Trophoblast cell (in vitro differentiated cells and primary cell): ENCODE results near the gene PRR32.

Experiments used
- DNase-seq, 2 donors: peaks; one replicate each; pipeline ENCODE4 v3.0.0-alpha.2; 2016
- H2AFZ ChIP-seq: 2 replicates; pipeline ENCODE4 v1.6.1; 2013; ENCODE audit warnings: low read length, moderate library complexity, mild to moderate bottlenecking; ENCODE audit not compliant: insufficient read depth, poor library complexity
- H2AK5ac ChIP-seq: 2 replicates; pipeline ENCODE4 v1.6.1; 2013; ENCODE audit warnings: mild to moderate bottlenecking, low read length
- H2BK120ac ChIP-seq: 2 replicates; pipeline ENCODE4 v1.6.1; 2013; ENCODE audit warnings: low read length, mild to moderate bottlenecking, moderate library complexity; ENCODE audit not compliant: insufficient read depth, poor library complexity
- H2BK12ac ChIP-seq: 2 replicates; pipeline ENCODE4 v1.6.1; 2013; ENCODE audit warnings: mild to moderate bottlenecking, low read length, moderate library complexity
- H2BK5ac ChIP-seq: 2 replicates; pipeline ENCODE4 v1.6.1; 2013; ENCODE audit warnings: low read length, low read depth, moderate library complexity, mild to moderate bottlenecking; ENCODE audit not compliant: poor library complexity
- H3K14ac ChIP-seq: 2 replicates; pipeline ENCODE4 v1.6.1; 2013; ENCODE audit warnings: mild to moderate bottlenecking, low read length
- H3K18ac ChIP-seq: 2 replicates; pipeline ENCODE4 v1.6.1; 2013; ENCODE audit warnings: mild to moderate bottlenecking, low read length
- H3K23ac ChIP-seq: 2 replicates; pipeline ENCODE4 v1.6.1; 2013; ENCODE audit warnings: low read length
- H3K27ac ChIP-seq: 2 replicates; pipeline ENCODE4 v1.5.1; 2013; ENCODE audit warnings: low read depth, mild to moderate bottlenecking, inconsistent platforms, low read length, moderate library complexity
- H3K27me3 ChIP-seq: 2 replicates; pipeline ENCODE4 v1.6.1; 2013; ENCODE audit warnings: inconsistent platforms, mild to moderate bottlenecking, low read length, moderate library complexity; ENCODE audit not compliant: insufficient read depth
- H3K36me3 ChIP-seq, 2 experiments: 1 replicate in 1 of 2; 2 replicates in 1 of 2; pipeline ENCODE4 v1.6.1; 2013; ENCODE audit warnings: low read length in 2 of 2, mild to moderate bottlenecking in 2 of 2, moderate library complexity in 1 of 2; ENCODE audit not compliant: insufficient read depth in 2 of 2, control insufficient read depth in 1 of 2
- H3K4ac ChIP-seq: 2 replicates; pipeline ENCODE4 v1.6.1; 2013; ENCODE audit warnings: low read depth, mild to moderate bottlenecking, low read length, moderate library complexity
- H3K4me1 ChIP-seq, 2 experiments: 1 replicate in 1 of 2; 2 replicates in 1 of 2; pipeline ENCODE4 v1.6.1; 2013; ENCODE audit warnings: low read length in 2 of 2, mild to moderate bottlenecking in 2 of 2, moderate library complexity in 1 of 2; ENCODE audit not compliant: insufficient read depth in 2 of 2, control insufficient read depth in 1 of 2
- H3K4me2 ChIP-seq: 2 replicates; pipeline ENCODE4 v1.6.1; 2013; ENCODE audit warnings: inconsistent platforms, mild to moderate bottlenecking, low read length, moderate library complexity
- H3K4me3 ChIP-seq: 2 replicates; pipeline ENCODE4 v1.5.1; 2013; ENCODE audit warnings: mild to moderate bottlenecking, low read depth, low read length, inconsistent platforms
- H3K79me1 ChIP-seq: one replicate; pipeline ENCODE4 v1.6.1; 2013; ENCODE audit warnings: low read length
- H3K79me2 ChIP-seq: 2 replicates; pipeline ENCODE4 v1.6.1; 2013; ENCODE audit warnings: low read length, mild to moderate bottlenecking; ENCODE audit not compliant: control insufficient read depth, insufficient read depth, poor library complexity
- H3K9ac ChIP-seq: 2 replicates; pipeline ENCODE4 v1.6.1; 2013; ENCODE audit warnings: mild to moderate bottlenecking, low read length
- H3K9me3 ChIP-seq: 2 replicates; pipeline ENCODE4 v1.6.1; 2013; ENCODE audit warnings: low read depth, mild to moderate bottlenecking, control low read depth, inconsistent platforms, low read length; ENCODE audit not compliant: insufficient read depth
- H4K12ac ChIP-seq: 2 replicates; pipeline ENCODE4 v1.6.1; 2013; ENCODE audit warnings: low read depth, mild to moderate bottlenecking, low read length, moderate library complexity
- H4K8ac ChIP-seq: 2 replicates; pipeline ENCODE4 v1.6.1; 2013; ENCODE audit warnings: low read depth, mild to moderate bottlenecking, low read length, moderate library complexity
- H4K91ac ChIP-seq: one replicate; pipeline ENCODE4 v1.6.1; 2013; ENCODE audit warnings: low read depth, mild to moderate bottlenecking, low read length, moderate library complexity
- WGBS: extraction: QIAGEN DNeasy Blood & Tissue Kit; methylation state at CpG from one replicate; pipeline ENCODE4 v1.1.7; 2013; ENCODE audit warnings: missing lambda C conversion rate; ENCODE audit not compliant: insufficient read length, insufficient coverage; ENCODE audit errors: extremely low coverage; 5-methylcytosine and 5-hydroxymethylcytosine counted together

The PRR32 gene

DNA sequence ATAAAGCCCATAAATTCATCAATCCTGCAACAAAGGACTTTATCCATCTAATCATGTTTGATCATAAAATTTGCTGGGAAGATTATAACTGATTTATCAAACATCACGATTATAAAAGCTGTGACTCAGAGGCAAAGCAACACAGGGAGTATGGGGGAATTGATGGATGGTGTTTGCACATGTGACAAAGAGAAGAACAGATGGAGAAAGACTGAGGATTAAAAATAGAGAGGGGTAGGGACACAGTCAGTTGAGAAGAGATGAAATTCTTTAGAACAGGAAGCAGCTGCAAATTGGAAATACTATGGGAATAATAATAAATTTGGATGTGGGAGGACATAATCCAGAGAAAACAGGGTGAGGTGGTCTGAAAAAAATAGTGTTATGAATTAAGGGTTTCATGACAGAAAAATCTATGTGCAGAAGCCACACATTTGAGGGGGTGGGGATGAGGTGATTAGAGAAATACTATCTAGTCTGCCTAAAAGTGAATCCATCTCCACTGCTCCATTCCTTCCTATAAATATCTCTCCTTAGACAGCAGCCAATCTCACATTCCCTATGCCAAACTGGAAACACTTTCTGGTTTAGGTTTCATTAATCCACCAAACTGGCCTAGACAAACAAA is 6.2 kb downstream of the PRR32 start:
- WGBS = no CpG with 5 or more reads among the region's 1 CpG
- no peak overlapping the region for H2BK12ac ChIP-seq
- H2AK5ac ChIP-seq = no peak overlapping the region
- no peak overlapping the region for H3K14ac ChIP-seq
- no peak overlapping the region for H2BK120ac ChIP-seq
- no peak overlapping the region for H3K27ac ChIP-seq
- no peak overlapping the region for H3K4me2 ChIP-seq
- H3K4me3 ChIP-seq = no peak overlapping the region
- H3K18ac ChIP-seq = no peak overlapping the region
- no peak overlapping the region for H4K12ac ChIP-seq
- no peaks in the 10 kb centered on the region for H3K36me3 ChIP-seq
- H3K27me3 ChIP-seq = no peaks in the 10 kb centered on the region
- H3K9me3 ChIP-seq = no peaks in the 10 kb centered on the region
- no peak overlapping the region for H4K91ac ChIP-seq
- DNase-seq = no peak
- no peaks in the 10 kb centered on the region for H3K79me2 ChIP-seq
- H3K23ac ChIP-seq = no peak overlapping the region
- H3K79me1 ChIP-seq = no peaks in the 10 kb centered on the region
- H4K8ac ChIP-seq = no peak overlapping the region
- H2BK5ac ChIP-seq = no peak overlapping the region
- no peak overlapping the region for H3K9ac ChIP-seq
- H3K4ac ChIP-seq = no peak overlapping the region
- H2AFZ ChIP-seq = no peak overlapping the region
- H3K4me1 ChIP-seq = no peaks in the 10 kb centered on the region

DNA sequence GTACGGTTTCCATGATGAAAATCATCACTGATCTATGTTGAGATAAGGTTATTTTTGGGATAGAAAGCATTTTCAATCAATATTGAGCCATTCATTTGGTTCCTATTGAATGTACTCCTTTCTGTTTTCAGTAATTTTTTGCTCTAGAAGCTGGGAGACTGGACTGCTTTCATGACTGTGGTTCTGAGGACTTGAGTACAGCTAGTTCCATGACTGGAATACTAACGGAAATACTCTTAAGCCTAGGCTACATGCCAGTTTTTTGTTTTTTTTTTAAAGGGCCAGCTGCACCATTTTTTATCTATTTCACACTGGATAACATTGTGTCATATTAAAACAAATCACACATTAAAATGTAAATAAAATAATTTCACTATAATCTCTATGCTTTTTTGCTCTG is 16.7 kb downstream of the PRR32 start:
- H3K23ac ChIP-seq = no peak overlapping the region
- no peaks in the 10 kb centered on the region for H3K4me1 ChIP-seq
- H3K18ac ChIP-seq = no peak overlapping the region
- no peaks in the 10 kb centered on the region for H3K27me3 ChIP-seq
- no peaks in the 10 kb centered on the region for H3K36me3 ChIP-seq
- no peak overlapping the region for H3K14ac ChIP-seq
- no peak for DNase-seq
- no peak overlapping the region for H3K4me2 ChIP-seq
- no peak overlapping the region for H2BK120ac ChIP-seq
- H4K8ac ChIP-seq = no peak overlapping the region
- WGBS = no CpG with 5 or more reads among the region's 2 CpGs
- no peak overlapping the region for H2AK5ac ChIP-seq
- H4K91ac ChIP-seq = no peak overlapping the region
- no peaks in the 10 kb centered on the region for H3K9me3 ChIP-seq
- H4K12ac ChIP-seq = no peak overlapping the region
- H3K4ac ChIP-seq = no peak overlapping the region
- no peak overlapping the region for H3K27ac ChIP-seq
- H3K4me3 ChIP-seq = no peak overlapping the region
- H3K9ac ChIP-seq = no peak overlapping the region
- no peaks in the 10 kb centered on the region for H3K79me2 ChIP-seq
- no peak overlapping the region for H2BK12ac ChIP-seq
- no peak overlapping the region for H2BK5ac ChIP-seq
- no peak overlapping the region for H2AFZ ChIP-seq
- H3K79me1 ChIP-seq = no peaks in the 10 kb centered on the region

DNA sequence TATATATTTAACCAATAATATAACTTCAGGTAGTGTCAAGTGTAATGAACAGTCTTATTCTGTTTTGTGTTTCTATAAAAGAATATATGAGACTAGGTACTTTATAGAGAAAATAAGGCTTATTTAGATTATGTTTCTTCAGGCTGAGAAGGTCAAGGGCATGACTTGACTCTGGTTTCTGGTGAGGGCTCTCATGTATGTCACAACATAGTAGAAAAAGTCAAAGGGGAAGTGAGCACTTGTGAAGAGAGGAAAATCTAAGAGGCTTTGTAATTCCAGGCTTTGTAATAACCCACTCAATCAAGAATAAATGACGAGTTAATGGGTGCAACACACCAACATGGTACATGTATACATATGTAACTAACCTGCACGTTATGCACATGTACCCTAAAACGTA is 27.6 kb downstream of the PRR32 start:
- Histone ChIP-seq H3K9ac (no peak overlapping the region), H2BK12ac (no peak overlapping the region)

DNA sequence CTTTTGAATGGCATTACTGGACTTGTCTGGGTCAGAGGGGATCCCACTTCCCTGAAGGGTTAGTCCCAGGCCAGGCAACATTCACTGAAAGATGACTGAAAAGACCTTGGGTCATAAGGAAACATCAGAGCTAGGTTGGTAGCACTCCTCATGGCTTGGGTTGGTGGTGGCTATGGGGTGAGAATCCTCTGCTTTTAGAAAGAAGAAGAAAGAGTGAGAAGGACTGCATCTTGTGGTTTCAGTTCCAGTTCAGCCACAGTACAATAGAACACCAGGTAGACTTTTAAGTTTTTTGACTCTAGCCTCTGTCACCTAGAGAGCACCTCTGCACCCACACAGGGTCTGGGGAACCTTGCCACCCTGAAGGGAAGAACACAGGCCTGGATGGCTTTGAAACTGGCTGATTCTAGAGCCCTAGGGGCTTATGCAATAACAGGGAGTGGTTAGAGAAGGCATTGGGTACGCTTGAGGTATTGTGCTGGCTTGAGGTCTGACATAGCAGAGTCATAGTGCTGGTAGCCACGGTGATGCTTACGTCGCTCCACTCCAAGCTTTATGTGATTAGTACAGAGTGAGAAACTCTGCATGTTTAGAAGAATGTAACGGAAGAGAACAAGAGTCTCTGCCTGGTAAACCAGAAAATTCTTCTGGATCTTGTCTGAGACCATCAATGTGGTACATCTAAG is 36.5 kb downstream of the PRR32 start:
- Histone ChIP-seq H3K9ac (no peak overlapping the region), H3K27ac (no peak overlapping the region), H3K36me3 (no peaks in the 10 kb centered on the region), H3K9me3 (no peaks in the 10 kb centered on the region), H2BK12ac (no peak overlapping the region), H3K23ac (no peak overlapping the region), H3K79me2 (no peaks in the 10 kb centered on the region), H3K4ac (no peak overlapping the region), H2AFZ (no peak overlapping the region), H3K4me2 (no peak overlapping the region), H3K18ac (no peak overlapping the region), H3K14ac (no peak overlapping the region), H2AK5ac (no peak overlapping the region), H2BK5ac (no peak overlapping the region), H3K27me3 (no peaks in the 10 kb centered on the region), H3K79me1 (no peaks in the 10 kb centered on the region), H4K8ac (no peak overlapping the region), H3K4me3 (no peak overlapping the region), H2BK120ac (no peak overlapping the region), H3K4me1 (no peaks in the 10 kb centered on the region), H4K12ac (no peak overlapping the region), H4K91ac (no peak overlapping the region)
- WGBS = no CpG with 5 or more reads among the region's 5 CpGs
- DNase-seq = peak in 1 of 2 donors; percentile 17

More for the DNA sequence above, 27.6 kb downstream of the PRR32 start:
- Histone ChIP-seq H2BK120ac (no peak overlapping the region), H2BK5ac (no peak overlapping the region), H3K4me3 (no peak overlapping the region), H2AFZ (no peak overlapping the region), H4K8ac (no peak overlapping the region), H3K18ac (no peak overlapping the region), H2AK5ac (no peak overlapping the region), H3K79me1 (no peaks in the 10 kb centered on the region), H3K79me2 (no peaks in the 10 kb centered on the region), H3K14ac (no peak overlapping the region), H3K4ac (no peak overlapping the region), H3K23ac (no peak overlapping the region), H4K12ac (no peak overlapping the region), H3K9me3 (no peaks in the 10 kb centered on the region), H4K91ac (no peak overlapping the region), H3K4me1 (no peaks in the 10 kb centered on the region), H3K4me2 (no peak overlapping the region), H3K27me3 (no peaks in the 10 kb centered on the region), H3K36me3 (no peaks in the 10 kb centered on the region), H3K27ac (no peak overlapping the region)
- WGBS = no CpG with 5 or more reads among the region's 3 CpGs
- DNase-seq = no peak
